Activated T-cell treated with anti-CD3 and anti-CD28 coated beads, Interleukin-2, amount 50 U/mL, for 72 hours (primary cell): ENCODE data around the gene GRIP2. TPM values are rescaled to one million over a fixed set of nuclear protein-coding genes. Genes with fewer than 3 reads are reported as not detected.

Source experiments
- ATAC-seq, 2 donors: fragments of 150-1000 bp; cut with Tn5 transposase; replicated peaks in 1 of 2; 2 replicates each; pipeline ENCODE4 v1.10.0; 2021; ENCODE audit warnings: moderate library complexity in 2 of 2, mild to moderate bottlenecking in 1 of 2
- DNase-seq, 2 donors: peaks; one replicate each; pipeline ENCODE4 v3.0.0; 2021 to 2022; ENCODE audit warnings: mixed read lengths in 1 of 2
- H3K27ac Mint-ChIP-seq: one replicate; pipeline ENCODE4 v1.8.0; 2022; ENCODE audit warnings: mild to moderate bottlenecking, moderate library complexity, mixed read lengths
- H3K27me3 Mint-ChIP-seq: one replicate; pipeline ENCODE4 v1.8.0; 2022; ENCODE audit warnings: low read depth, mixed read lengths
- H3K36me3 Mint-ChIP-seq, 2 donors: one replicate each; pipeline ENCODE4 v1.8.0; 2022; ENCODE audit warnings: mixed read lengths in 2 of 2, mild to moderate bottlenecking in 1 of 2; ENCODE audit not compliant: insufficient read depth in 2 of 2
- H3K4me1 Mint-ChIP-seq: one replicate; pipeline ENCODE4 v1.8.0; 2022; ENCODE audit warnings: low read depth, mixed read lengths
- H3K4me3 Mint-ChIP-seq, 2 donors: one replicate each; pipeline ENCODE4 v1.8.0; 2022; ENCODE audit warnings: mild to moderate bottlenecking in 2 of 2, mixed read lengths in 2 of 2, moderate library complexity in 2 of 2
- H3K9me3 Mint-ChIP-seq, 2 donors: one replicate each; pipeline ENCODE4 v1.8.0; 2022; ENCODE audit warnings: mixed read lengths in 2 of 2
- total RNA-seq, 2 donors: library from RNA; stranded (reverse); gene quantifications; one replicate each; pipeline ENCODE4 v1.2.3, GENCODE V29; 2022

Gene GRIP2
- total RNA-seq, result under 1 TPM in 1 of 2 donors, not detected in 1; 0.07 TPM

DNA sequence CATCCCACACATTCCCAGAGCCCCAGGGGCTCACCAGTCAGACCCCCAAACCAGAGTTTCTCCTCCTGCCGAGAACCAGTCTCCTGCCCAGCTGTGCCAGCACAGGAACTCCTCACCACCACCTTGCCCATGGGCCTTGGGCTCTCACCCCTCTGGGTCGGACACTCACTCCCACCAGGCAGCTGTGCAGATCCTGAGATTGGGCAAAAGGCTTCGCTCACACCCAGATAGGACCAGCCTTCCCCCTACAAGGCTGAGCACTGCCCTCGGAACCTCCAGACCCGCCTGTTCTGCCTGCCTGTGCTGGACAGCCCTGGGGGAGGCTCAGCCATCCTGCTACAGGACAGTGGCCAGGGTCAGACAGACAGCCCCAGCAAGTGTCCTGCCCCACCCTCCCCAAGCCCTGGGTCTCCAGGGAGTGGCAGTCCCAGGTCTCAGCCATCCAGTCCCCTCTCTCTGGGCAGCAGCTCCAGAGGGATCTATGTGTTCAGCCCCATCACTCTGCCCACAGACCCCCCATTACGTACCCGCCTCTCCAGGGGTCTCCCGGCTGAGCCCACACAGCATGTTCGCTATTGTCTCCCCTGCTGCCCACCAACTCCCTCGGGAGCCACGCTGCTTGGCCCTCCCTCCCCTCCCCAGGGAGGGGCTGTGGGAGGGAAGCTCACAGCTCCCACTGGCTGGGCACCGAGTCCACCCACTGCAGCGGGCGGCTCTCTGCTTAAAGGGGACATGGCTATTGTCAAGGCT is at the start of gene GRIP2:
GRIP2 (minus strand) TSS at position 601 of the 750 bp plus-strand sequence; CDS start at position 567, 34 bp downstream.
- no peak for ATAC-seq
- no peaks in the 10 kb centered on the region for H3K36me3 Mint-ChIP-seq
- no peaks in the 10 kb centered on the region for H3K27me3 Mint-ChIP-seq
- H3K4me1 Mint-ChIP-seq, result no peaks in the 10 kb centered on the region
- no peak within 1 kb of the TSS for H3K27ac Mint-ChIP-seq
- no peak for DNase-seq
- no peak within 1 kb of the TSS for H3K4me3 Mint-ChIP-seq
- H3K9me3 Mint-ChIP-seq, result no peaks in the 10 kb centered on the region

DNA sequence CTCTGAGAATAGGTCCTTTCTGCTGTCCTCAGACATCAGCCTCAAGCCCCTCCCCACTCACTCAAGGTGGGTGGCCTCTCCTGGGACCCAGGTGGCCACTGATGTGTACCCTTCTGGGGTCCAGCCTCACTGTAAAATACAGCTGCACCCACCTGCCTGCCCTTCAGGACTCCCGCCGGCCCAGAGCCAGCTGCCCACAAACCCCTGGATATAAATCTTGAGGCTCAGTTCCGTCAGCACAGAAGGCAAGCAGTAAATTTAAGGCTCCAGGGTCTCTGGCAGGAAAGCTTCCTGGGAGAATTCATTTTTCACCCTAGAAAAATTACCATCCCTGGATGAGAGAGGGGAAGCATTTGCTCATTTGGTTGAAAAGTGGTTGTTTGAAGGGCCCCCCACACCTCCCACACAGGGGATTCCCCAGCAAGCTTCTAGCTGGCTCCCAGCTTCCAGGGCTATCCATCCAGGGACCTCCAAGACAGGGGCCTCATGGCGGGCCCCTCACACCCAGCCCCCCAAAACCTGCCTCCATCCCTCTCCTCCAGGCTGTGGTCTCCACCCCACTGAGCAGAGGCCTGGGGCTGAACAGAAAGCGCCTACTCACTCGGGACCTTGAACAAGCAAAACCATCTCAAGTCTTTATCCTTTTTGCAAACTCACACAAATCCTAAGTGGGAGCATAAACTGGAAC is 48.4 kb upstream of the GRIP2 start:
- Mint-ChIP-seq H3K27ac (no peak overlapping the region), H3K4me1 (no peaks in the 10 kb centered on the region), H3K9me3 (no peaks in the 10 kb centered on the region), H3K27me3 (peaks cover 15% of the 10 kb centered on the region), H3K36me3 (no peaks in the 10 kb centered on the region), H3K4me3 (no peak overlapping the region)
- ATAC-seq (no peak), DNase-seq (no peak)

DNA sequence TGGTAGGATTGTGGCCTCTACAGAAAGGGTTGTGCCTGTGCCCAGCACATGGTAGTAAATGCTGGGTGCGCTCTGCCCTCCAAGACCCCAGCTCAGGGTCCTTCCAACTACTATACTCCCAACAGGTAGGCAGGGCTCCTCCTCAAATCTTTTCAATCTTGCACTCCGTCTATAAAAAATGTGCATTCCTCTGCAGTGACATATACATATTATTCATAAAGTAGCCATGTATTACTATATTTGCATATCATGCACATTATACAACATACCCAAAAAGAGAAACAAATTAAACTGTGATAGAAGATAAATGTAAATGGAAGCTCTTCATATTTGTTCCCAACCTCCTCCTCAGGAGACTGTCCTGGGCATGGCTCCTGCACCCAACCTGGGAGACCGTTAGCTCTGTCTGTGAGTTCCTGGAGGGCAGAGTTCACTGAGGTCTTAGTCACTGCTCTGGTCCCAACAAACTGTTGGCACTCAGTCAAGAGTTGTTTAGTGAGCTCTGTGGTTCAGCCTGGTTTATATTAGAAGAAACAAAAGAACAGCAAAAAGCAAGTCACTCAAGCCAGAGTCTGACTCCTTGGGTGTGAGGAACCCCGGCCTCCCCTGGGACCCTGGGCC is 47.7 kb upstream of the GRIP2 start:
- H3K36me3 Mint-ChIP-seq, result no peaks in the 10 kb centered on the region
- H3K4me3 Mint-ChIP-seq, result no peak overlapping the region
- DNase-seq, result no peak

DNA sequence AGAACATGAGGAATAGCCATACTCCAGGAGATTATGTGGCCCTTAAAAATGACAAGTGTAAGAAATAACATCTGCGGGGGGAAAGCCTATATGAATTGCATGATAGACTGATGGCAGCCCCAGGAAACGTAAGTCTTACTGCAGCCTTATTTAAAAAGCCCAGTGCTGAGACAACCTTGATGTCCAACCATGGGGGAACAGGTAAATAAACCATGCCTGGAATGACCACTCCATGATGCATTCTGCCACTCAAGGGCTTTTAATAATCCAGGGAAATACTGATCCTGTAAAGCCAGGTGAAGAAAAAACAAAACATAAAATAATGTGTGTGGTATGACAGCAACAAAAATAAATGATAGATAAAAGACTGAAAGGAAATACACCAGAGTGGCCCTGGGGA is 46.5 kb upstream of the GRIP2 start:
- Mint-ChIP-seq H3K4me1 (no peaks in the 10 kb centered on the region), H3K36me3 (no peaks in the 10 kb centered on the region), H3K4me3 (no peak overlapping the region), H3K27me3 (peaks cover 16% of the 10 kb centered on the region), H3K27ac (no peak overlapping the region), H3K9me3 (no peaks in the 10 kb centered on the region)
- ATAC-seq, result no peak
- no peak for DNase-seq

More for the DNA sequence above, 47.7 kb upstream of the GRIP2 start:
- no peak for ATAC-seq
- Mint-ChIP-seq H3K9me3 (no peaks in the 10 kb centered on the region), H3K4me1 (no peaks in the 10 kb centered on the region), H3K27ac (no peak overlapping the region), H3K27me3 (peaks cover 15% of the 10 kb centered on the region)

DNA sequence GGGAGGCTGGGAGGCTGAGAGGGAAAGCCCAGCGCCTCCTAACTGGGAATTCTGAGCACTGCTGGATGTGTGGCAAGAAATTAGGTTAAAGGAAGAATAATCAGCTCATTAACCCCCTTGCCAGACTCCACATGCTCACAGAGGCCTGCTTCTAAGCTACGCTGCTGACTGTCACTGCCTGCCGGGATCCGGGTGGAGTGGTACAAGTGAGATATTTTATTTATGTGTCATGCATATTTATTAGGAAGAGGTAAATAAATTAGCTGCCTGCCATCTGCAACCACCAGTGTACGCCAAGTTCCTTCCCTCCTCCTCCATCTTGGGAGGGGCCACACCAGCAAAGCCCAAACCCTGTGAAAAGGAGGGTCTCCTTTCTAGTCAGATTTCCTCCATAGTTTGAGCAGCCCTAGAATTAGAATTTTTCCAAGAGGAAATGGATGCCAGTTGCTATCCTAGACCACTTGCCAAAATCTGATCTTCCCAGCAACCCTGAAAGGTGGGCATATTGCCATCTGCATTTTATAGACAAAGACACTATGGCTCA is 43.5 kb upstream of the GRIP2 start:
- no peak for ATAC-seq
- H3K4me3 Mint-ChIP-seq, result no peak overlapping the region
- H3K27ac Mint-ChIP-seq, result no peak overlapping the region
- peaks cover 15% of the 10 kb centered on the region for H3K27me3 Mint-ChIP-seq
- no peaks in the 10 kb centered on the region for H3K36me3 Mint-ChIP-seq
- no peaks in the 10 kb centered on the region for H3K4me1 Mint-ChIP-seq
- no peaks in the 10 kb centered on the region for H3K9me3 Mint-ChIP-seq
- no peak for DNase-seq

DNA sequence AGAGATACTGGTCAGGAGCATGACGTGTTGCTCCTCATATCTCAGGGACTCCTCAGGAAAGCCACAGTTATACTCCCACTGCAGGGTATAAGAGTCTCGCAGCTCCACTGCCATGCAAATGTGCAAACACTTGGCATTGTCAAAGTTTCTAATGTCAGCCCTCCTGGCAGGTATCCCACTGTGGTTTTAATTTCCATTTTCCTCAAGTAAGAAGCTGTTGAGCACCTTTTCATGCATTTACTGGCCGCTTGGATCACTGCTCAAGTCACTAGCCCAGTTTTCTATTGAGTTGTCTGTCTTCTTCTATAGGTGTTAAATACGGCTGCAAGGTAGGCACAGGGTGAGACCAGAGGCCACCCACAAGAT is 41.9 kb upstream of the GRIP2 start:
- no peak for DNase-seq
- no peak overlapping the region for H3K27ac Mint-ChIP-seq
- H3K9me3 Mint-ChIP-seq, result no peaks in the 10 kb centered on the region
- no peak for ATAC-seq
- H3K4me3 Mint-ChIP-seq, result no peak overlapping the region
- H3K27me3 Mint-ChIP-seq, result peaks cover 20% of the 10 kb centered on the region
- H3K4me1 Mint-ChIP-seq, result no peaks in the 10 kb centered on the region
- no peaks in the 10 kb centered on the region for H3K36me3 Mint-ChIP-seq

DNA sequence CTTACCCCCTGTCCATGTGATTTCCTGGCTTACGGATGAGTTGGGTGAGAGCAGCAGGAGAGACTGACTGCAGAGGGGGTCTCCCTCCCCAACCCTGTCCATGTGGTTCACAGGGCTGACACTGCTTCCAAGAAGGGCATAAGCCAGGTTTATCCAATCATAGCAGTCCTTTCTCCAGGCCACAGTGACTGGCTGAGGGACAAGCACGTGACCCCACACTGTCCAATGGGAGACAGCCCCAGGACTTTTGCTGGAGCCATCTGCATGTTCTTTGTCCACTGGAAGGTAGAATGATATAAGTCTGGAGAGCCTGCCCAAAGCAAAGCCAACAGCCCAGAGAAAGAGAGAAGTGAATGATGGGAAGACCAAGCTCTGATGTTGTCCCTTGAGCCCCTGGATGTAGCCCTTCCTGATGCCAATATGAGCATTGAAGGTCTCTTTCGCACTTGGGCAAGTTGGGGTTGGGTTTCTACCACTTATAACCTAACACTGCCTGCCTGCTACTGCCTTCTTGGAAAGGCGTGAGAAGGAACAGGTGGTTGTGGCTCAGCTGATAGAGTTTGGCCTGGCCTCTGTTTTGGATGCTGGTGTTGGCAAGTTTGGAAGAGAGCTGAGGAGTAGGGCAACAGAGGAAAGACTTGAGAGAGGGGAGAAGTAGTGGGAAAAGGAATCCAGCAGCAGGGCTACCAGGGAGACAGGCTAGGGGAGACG is 41.3 kb upstream of the GRIP2 start:
- H3K9me3 Mint-ChIP-seq, result no peaks in the 10 kb centered on the region
- H3K36me3 Mint-ChIP-seq, result no peaks in the 10 kb centered on the region
- H3K27ac Mint-ChIP-seq, result no peak overlapping the region
- ATAC-seq, result no peak
- no peak for DNase-seq
- H3K4me3 Mint-ChIP-seq, result no peak overlapping the region
- no peaks in the 10 kb centered on the region for H3K4me1 Mint-ChIP-seq
- peaks cover 20% of the 10 kb centered on the region for H3K27me3 Mint-ChIP-seq

DNA sequence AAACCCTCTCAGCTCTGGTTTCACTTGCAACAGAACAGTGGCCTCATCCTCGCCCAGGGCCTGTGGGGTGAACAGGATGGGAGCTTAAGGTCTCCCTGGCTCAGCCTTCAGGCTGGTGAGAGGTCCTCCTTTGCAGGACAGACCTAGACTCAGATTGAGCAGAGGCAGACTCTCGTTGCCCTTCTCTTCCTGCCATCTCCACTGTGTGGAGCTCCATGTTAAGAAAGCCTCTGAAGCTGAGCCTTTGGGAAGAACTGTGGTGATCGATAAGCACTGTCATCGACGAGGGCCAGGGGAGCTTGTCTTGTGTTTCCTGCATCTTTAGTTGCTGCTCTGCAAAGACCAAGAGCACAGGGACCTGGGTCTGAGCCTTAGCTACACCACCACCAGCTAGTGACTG is 37.8 kb upstream of the GRIP2 start:
- Mint-ChIP-seq H3K36me3 (no peaks in the 10 kb centered on the region), H3K27ac (no peak overlapping the region), H3K4me1 (no peaks in the 10 kb centered on the region), H3K4me3 (no peak overlapping the region), H3K9me3 (no peaks in the 10 kb centered on the region), H3K27me3 (peaks cover 12% of the 10 kb centered on the region)
- ATAC-seq (no peak), DNase-seq (no peak)

DNA sequence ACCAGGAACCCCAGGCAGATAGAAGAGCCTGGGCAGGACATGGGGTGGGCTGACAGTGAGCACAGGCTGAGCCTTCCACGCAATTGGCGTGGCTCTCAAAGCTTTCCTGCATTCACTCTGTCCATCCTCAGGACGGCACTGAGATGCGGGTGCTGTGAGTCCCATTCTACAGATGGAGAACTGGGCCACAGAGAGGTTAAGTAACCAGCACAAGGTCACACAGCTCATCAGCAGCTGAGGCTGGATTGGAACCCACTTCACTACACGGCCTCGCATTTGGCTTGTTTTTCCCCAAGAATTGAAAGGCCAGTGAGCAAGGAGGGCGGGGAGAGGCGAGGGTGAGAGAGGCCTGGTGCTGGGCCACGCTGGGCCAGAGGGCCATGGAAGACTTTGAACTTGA is 36.0 kb upstream of the GRIP2 start:
- DNase-seq, result no peak
- no peaks in the 10 kb centered on the region for H3K9me3 Mint-ChIP-seq
- no peak for ATAC-seq
- H3K27me3 Mint-ChIP-seq, result peaks cover 13% of the 10 kb centered on the region
- no peaks in the 10 kb centered on the region for H3K4me1 Mint-ChIP-seq
- no peak overlapping the region for H3K27ac Mint-ChIP-seq
- no peak overlapping the region for H3K4me3 Mint-ChIP-seq
- no peaks in the 10 kb centered on the region for H3K36me3 Mint-ChIP-seq

DNA sequence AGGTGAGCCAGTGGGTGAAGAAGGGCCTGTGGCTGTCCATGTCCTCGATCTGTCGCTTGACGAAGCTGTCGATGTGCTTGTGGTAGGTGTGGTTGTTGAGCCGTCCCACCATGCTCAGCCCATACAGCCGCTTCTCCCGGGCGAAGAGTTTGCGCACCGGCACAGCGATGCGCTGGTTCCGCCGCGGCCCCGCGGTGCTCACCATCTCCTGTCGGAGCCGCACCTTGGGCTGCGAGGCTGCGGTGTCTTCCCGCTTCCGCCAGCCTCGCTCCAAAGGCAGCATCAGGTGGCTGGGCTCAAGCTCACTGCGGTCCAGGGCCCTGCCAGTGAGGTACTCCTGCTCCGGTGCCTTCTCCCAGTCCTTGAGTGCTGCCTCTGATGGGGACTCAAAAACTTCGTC is 34.0 kb upstream of the GRIP2 start:
- Mint-ChIP-seq H3K4me3 (no peak overlapping the region), H3K36me3 (no peaks in the 10 kb centered on the region), H3K27ac (no peak overlapping the region), H3K4me1 (no peaks in the 10 kb centered on the region), H3K27me3 (peaks cover 12% of the 10 kb centered on the region), H3K9me3 (no peaks in the 10 kb centered on the region)
- ATAC-seq (no peak), DNase-seq (no peak)

DNA sequence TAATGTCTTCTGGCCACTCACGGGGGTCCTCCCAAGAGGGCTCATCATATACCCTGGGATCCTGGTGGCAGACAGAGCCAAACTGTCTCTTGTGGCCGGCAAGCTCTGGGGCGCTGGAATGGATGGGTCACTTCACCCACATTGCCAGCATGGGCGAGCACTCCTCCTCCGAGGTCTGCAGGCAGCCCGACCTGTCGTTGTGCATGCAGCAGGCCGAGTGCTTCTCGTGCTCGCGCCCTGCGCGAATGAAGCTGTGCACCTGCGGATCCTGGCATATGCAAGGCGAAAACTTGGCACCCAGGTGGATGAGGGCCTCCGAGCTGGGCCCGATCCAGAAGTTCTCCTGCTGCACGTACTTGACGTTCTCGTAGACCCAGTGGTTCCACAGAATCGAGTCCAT is 33.6 kb upstream of the GRIP2 start:
- Mint-ChIP-seq H3K4me3 (no peak overlapping the region), H3K4me1 (no peaks in the 10 kb centered on the region), H3K27ac (no peak overlapping the region), H3K9me3 (no peaks in the 10 kb centered on the region), H3K36me3 (no peaks in the 10 kb centered on the region), H3K27me3 (peaks cover 12% of the 10 kb centered on the region)
- ATAC-seq, result no peak
- DNase-seq, result no peak

DNA sequence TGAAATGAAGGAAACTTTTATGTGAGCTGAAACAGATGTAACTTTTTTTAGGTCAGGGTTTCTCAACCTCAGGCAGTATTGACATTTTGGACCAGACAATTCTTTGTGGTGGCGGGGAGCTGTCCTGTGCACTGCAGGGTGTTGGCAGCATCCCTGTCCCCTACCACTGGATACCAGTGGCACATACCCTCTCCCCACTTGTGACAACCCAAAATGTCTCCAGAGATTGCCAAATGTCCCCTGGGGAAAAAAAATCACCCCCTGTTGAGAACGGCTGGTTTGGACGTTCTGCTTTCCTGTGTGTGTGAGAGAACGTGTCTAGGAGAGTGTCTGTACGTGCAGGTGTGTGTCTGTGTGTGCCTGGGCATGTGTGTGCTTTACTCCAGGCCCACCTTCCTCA is 30.7 kb upstream of the GRIP2 start:
- ATAC-seq, result no peak
- Mint-ChIP-seq H3K27me3 (peaks cover 17% of the 10 kb centered on the region), H3K4me3 (no peak overlapping the region), H3K36me3 (no peaks in the 10 kb centered on the region), H3K27ac (no peak overlapping the region), H3K9me3 (no peaks in the 10 kb centered on the region), H3K4me1 (no peaks in the 10 kb centered on the region)
- no peak for DNase-seq

DNA sequence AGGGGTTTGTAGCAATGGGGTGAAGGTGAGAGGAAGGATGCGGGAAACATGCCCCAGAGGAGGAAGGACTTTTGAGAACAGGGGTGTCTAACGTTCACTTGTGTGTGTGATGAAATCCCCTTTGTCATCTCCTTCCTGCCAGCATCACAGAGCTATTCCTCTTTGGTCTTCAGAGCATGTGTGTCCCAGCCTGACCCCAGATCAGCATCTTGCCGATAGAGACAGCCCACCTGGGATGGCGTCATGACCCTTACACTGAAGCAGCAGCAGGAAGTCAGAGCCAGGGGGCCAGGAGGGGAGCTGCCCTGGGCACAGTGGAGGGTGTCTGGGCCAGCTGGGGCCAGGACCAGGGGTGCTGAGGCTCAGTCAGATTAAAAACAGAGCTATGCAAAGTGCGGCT is 29.9 kb upstream of the GRIP2 start:
- no peak overlapping the region for H3K27ac Mint-ChIP-seq
- H3K4me1 Mint-ChIP-seq, result no peaks in the 10 kb centered on the region
- DNase-seq (no peak), ATAC-seq (peak; percentile 18 to 73)
- peaks cover 17% of the 10 kb centered on the region for H3K27me3 Mint-ChIP-seq
- H3K4me3 Mint-ChIP-seq, result no peak overlapping the region
- H3K36me3 Mint-ChIP-seq, result no peaks in the 10 kb centered on the region
- no peaks in the 10 kb centered on the region for H3K9me3 Mint-ChIP-seq
